Measurements from ENCODE around the gene KIF9.

GRCh38 chr3:47270526-47270925, 12.1 kb downstream of the KIF9 start:
- TF ChIP-seq CTCF (IDR thresholded peaks at IDR 0.05) (no peak), POLR2AphosphoS5 (IDR thresholded peaks at IDR 0.05; ENCODE audit: insufficient read depth in 1 of 2, low read depth in 1 of 2) (no peak), POLR2A (IDR thresholded peaks at IDR 0.05) (no peak)

Measured in vagina (tissue), 2 donors.